OCI-LY3 (cell line): ENCODE results near the gene RFK.

Experiments used
- H2AFZ ChIP-seq: fragments of 200-600, 300-600 bp; shearing (Covaris generic); 2 replicates; pipeline ENCODE4 v1.6.0; 2014; ENCODE audit warnings: antibody characterized with exemption, low read depth, low read length
- H3K27ac ChIP-seq: fragments of 200-600, 300-600 bp; sonication (generic); 2 replicates; pipeline ENCODE4 v1.5.1; 2014; ENCODE audit warnings: mild to moderate bottlenecking, low read length, moderate library complexity, mixed read lengths
- H3K27me3 ChIP-seq: fragments of 200-600, 300-600 bp; sonication (generic); 2 replicates; pipeline ENCODE4 v1.6.1; 2014; ENCODE audit warnings: low read depth, low read length, mixed read lengths
- H3K36me3 ChIP-seq: fragments of 200-600, 300-600 bp; sonication (generic); replicated peaks from 2 replicates; pipeline ENCODE3; 2014; ENCODE audit warnings: low read depth, low read length, mixed read lengths
- H3K4me1 ChIP-seq: fragments of 300-600, 200-600 bp; sonication (generic); 2 replicates; pipeline ENCODE4 v1.6.1; 2014; ENCODE audit warnings: low read length, mixed read lengths
- H3K4me2 ChIP-seq: fragments of 200-600, 300-600 bp; sonication (generic); 2 replicates; pipeline ENCODE4 v1.6.1; 2014; ENCODE audit warnings: low read length, mixed read lengths
- H3K4me3 ChIP-seq: fragments of 300-600, 200-600 bp; sonication (generic); 2 replicates; pipeline ENCODE4 v1.5.1; 2014; ENCODE audit warnings: antibody characterized with exemption, mild to moderate bottlenecking, low read length, moderate library complexity
- H3K79me2 ChIP-seq: fragments of 300-600, 200-600 bp; shearing (Covaris generic); 2 replicates; pipeline ENCODE4 v1.6.1; 2014; ENCODE audit warnings: mild to moderate bottlenecking, low read length, mixed read lengths
- H3K9ac ChIP-seq: fragments of 300-600, 200-600 bp; shearing (Covaris generic); 2 replicates; pipeline ENCODE4 v1.6.0; 2014; ENCODE audit warnings: mild to moderate bottlenecking, low read length, moderate library complexity
- H3K9me3 ChIP-seq: fragments of 200-600, 300-600 bp; shearing (Covaris generic); 2 replicates; pipeline ENCODE4 v1.6.1; 2014; ENCODE audit warnings: low read length, mixed read lengths; ENCODE audit not compliant: insufficient read depth
- H4K20me1 ChIP-seq: fragments of 200-600, 300-600 bp; sonication (generic); 2 replicates; pipeline ENCODE4 v1.6.1; 2016; ENCODE audit warnings: low read length, mixed read lengths; ENCODE audit not compliant: insufficient read depth
- CTCF ChIP-seq: fragments of 200-600, 300-600 bp; sonication (generic); IDR thresholded peaks from 2 replicates; pipeline ENCODE4 v1.5.1; 2014; ENCODE audit warnings: antibody characterized with exemption, low read length, low read depth
- EZH2phosphoT487 ChIP-seq: fragments of 200-600 bp; shearing (Covaris generic); IDR thresholded peaks from 2 replicates; pipeline ENCODE4 v1.6.1; 2018; ENCODE audit warnings: antibody characterized with exemption, mixed run types, low read depth

RFK gene

GRCh38 chr9:76401176-76401575, 7.0 kb upstream of the RFK start:
- no peak overlapping the region for H3K4me3 ChIP-seq
- H3K36me3 ChIP-seq, result no peaks in the 10 kb centered on the region
- no peaks in the 10 kb centered on the region for H3K79me2 ChIP-seq
- peaks cover 22% of the 10 kb centered on the region for H3K4me1 ChIP-seq
- H3K9me3 ChIP-seq, result no peaks in the 10 kb centered on the region
- no peak overlapping the region for H3K27ac ChIP-seq
- H3K4me2 ChIP-seq, result no peak overlapping the region
- no peaks in the 10 kb centered on the region for H3K27me3 ChIP-seq
- no peak overlapping the region for H2AFZ ChIP-seq
- no peaks in the 10 kb centered on the region for H4K20me1 ChIP-seq
- no peak overlapping the region for H3K9ac ChIP-seq
- no peak for TF ChIP-seq CTCF
- TF ChIP-seq EZH2phosphoT487, result no peak

DNA sequence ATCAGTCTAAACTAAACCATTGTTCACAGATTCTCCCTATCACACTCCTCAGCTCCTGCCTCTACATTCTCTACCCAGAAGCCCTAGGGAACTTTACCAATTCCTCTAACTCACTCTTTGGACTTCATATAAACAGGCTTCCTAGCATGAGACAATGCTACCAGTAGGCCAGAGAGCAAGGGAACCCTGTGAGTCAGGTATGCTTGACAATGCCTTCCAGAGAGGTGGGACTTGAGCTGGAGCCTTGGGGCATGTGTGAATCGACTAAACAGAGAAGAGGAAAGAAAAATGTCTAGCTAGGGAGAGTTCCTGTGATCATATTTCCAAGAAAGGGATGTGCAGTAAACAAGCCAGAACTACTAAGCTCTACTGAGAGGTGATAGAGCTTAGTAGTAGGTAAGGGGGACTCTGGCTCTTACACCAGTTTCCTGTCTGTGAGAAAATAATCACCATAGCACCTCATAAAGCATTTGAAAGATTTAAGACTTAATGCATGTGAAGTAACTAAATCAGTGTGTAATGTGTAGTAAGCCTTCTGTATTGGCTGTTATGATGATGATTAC, 6.4 kb upstream of the RFK start:
- Histone ChIP-seq H3K27me3 (no peaks in the 10 kb centered on the region), H3K9ac (no peak overlapping the region), H4K20me1 (no peaks in the 10 kb centered on the region), H3K9me3 (no peaks in the 10 kb centered on the region), H3K27ac (no peak overlapping the region), H3K4me3 (no peak overlapping the region), H3K4me1 (peaks cover 24% of the 10 kb centered on the region), H3K79me2 (no peaks in the 10 kb centered on the region), H3K4me2 (no peak overlapping the region), H3K36me3 (no peaks in the 10 kb centered on the region), H2AFZ (no peak overlapping the region)
- TF ChIP-seq CTCF (no peak), EZH2phosphoT487 (no peak)

DNA sequence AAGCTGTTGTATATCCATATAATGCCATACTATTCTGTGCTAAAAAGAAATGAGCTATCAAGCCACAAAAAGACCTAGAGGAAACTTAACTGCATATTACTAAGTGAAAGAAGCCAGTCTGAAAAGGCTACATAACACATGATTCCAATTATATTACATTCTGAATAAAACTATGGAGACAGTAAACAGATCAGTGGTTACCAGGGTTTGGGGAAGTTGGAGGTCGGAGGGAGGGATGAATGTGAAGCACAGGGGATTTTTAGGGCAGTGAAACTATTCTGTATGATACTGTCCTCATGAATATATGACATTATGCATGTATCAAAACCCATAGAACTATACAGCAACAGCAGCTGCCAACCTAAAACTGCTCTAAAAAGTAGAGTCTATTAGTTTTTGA, 5.6 kb upstream of the RFK start:
- Histone ChIP-seq H3K79me2 (no peaks in the 10 kb centered on the region), H3K27ac (no peak overlapping the region), H4K20me1 (no peaks in the 10 kb centered on the region), H3K36me3 (no peaks in the 10 kb centered on the region), H3K9ac (no peak overlapping the region), H3K4me2 (no peak overlapping the region; the same call in 1 of the 2 replicates), H3K4me3 (no peak overlapping the region), H3K27me3 (no peaks in the 10 kb centered on the region), H3K4me1 (peaks cover 29% of the 10 kb centered on the region), H2AFZ (no peak overlapping the region), H3K9me3 (no peaks in the 10 kb centered on the region)
- TF ChIP-seq EZH2phosphoT487 (no peak), CTCF (no peak)

DNA sequence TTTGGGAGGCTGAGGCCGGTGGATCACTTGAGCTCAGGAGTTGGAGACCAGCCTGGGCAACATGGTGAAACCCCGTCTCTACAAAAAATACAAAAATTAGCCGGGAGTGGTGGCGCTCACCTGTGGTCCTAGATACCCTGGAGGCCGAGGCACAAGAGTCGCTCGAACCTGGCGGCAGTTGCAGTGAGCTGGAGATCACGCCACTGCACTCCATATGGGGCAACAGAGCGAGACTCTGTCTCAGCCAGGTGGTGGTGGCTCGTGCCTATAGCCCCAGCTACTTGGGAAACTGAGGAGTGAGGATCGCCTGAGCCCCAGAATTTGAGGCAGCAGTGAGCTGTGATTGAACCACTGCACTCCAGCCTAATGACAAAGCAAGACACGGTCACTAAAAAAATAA, 2.4 kb upstream of the RFK start:
- Histone ChIP-seq H3K9ac (no peak overlapping the region), H3K27me3 (no peaks in the 10 kb centered on the region), H3K27ac (no peak overlapping the region), H3K36me3 (peaks cover 14% of the 10 kb centered on the region), H4K20me1 (no peaks in the 10 kb centered on the region), H3K4me3 (no peak overlapping the region), H2AFZ (no peak overlapping the region), H3K79me2 (peaks cover 18% of the 10 kb centered on the region), H3K9me3 (peaks cover 9% of the 10 kb centered on the region; the same call in 1 of the 2 replicates), H3K4me2 (no peak overlapping the region), H3K4me1 (peaks cover 16% of the 10 kb centered on the region)
- TF ChIP-seq EZH2phosphoT487, result no peak
- TF ChIP-seq CTCF, result no peak
